SK-N-SH (cell line): ENCODE measurements around the gene S100A2.

Experiments used
- CTCF ChIP-seq: fragments of 200-600 bp; sonication (generic); IDR thresholded peaks from 2 replicates; pipeline ENCODE4 v1.6.1; 2017; ENCODE audit warnings: antibody characterized with exemption, mild to moderate bottlenecking, moderate library complexity
- TF ChIP-seq, protein P1 (sequence below): IDR thresholded peaks from 2 replicates; pipeline ENCODE4 v1.4.0; 2012; ENCODE audit warnings: low read depth

DNA sequence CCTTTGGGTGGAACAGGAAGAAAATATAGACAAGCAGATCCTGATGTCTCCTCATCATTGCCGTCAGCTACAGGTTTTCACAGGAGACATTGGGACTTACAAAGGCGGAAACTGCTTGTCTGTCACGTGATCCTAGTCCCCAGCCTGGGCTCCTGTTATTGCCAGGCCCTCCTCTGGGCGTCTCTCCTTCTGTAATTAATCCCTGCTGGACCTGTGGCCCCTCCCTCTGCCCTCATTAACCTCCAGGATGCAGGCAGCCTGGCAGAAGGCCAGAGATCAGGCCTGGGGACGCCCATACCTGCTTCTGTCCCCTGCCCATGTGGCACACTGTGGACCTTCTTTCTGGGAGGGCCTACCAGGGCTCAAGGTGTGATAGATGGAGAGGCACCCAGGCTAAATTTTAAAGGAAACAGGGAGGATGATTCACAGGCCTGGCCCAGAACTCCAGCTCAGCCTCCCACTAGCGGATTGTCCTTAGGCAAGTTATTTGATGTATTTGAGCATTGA lies 27.3 kb downstream of the S100A2 start:
- TF ChIP-seq CTCF: no peak
- TF ChIP-seq, protein P1, sequence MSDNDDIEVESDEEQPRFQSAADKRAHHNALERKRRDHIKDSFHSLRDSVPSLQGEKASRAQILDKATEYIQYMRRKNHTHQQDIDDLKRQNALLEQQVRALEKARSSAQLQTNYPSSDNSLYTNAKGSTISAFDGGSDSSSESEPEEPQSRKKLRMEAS: no peak
